Mesendoderm (in vitro differentiated cells): ENCODE results near the gene MAP2K7.
"Not testable (repeated sequence)": the region's sequence is repeated elsewhere in the genome, so short reads cannot be mapped to it uniquely, and the experiment has no call there.

Source experiments
- DNase-seq: peaks from one replicate; pipeline ENCODE4 v3.0.0; 2013
- H2AK5ac ChIP-seq: 2 replicates; pipeline ENCODE4 v1.6.1; 2013; ENCODE audit warnings: low read length, inconsistent platforms
- H2BK120ac ChIP-seq: 2 replicates; pipeline ENCODE4 v1.6.1; 2013; ENCODE audit warnings: low read depth, mild to moderate bottlenecking, low read length, moderate library complexity, mixed read lengths
- H2BK15ac ChIP-seq: replicated peaks from 2 replicates; pipeline ENCODE4 v1.6.1; 2013; ENCODE audit warnings: low read depth, mild to moderate bottlenecking, moderate library complexity
- H2BK5ac ChIP-seq: 2 replicates; pipeline ENCODE4 v1.6.1; 2013; ENCODE audit warnings: low read length, inconsistent platforms
- H3K18ac ChIP-seq: 2 replicates; pipeline ENCODE4 v1.6.1; 2013; ENCODE audit warnings: mild to moderate bottlenecking, low read length, mixed read lengths
- H3K23ac ChIP-seq: one replicate; pipeline ENCODE4 v1.6.1; 2013; ENCODE audit warnings: low read length
- H3K27ac ChIP-seq: 2 replicates; pipeline ENCODE4 v1.5.1; 2013; ENCODE audit warnings: low read depth, mild to moderate bottlenecking, inconsistent platforms, low read length, moderate library complexity
- H3K27me3 ChIP-seq: 2 replicates; pipeline ENCODE4 v1.6.1; 2013; ENCODE audit warnings: low read length, control low read depth, mild to moderate bottlenecking, inconsistent platforms; ENCODE audit not compliant: insufficient read depth, poor library complexity
- H3K36me3 ChIP-seq: 2 replicates; pipeline ENCODE4 v1.6.1; 2013; ENCODE audit warnings: low read length, inconsistent platforms; ENCODE audit not compliant: control insufficient read depth, insufficient read depth
- H3K4ac ChIP-seq: one replicate; pipeline ENCODE4 v1.6.1; 2013; ENCODE audit warnings: low read depth, mild to moderate bottlenecking, low read length, moderate library complexity
- H3K4me1 ChIP-seq: 2 replicates; pipeline ENCODE4 v1.6.1; 2013; ENCODE audit warnings: low read depth, low read length, inconsistent platforms; ENCODE audit not compliant: control insufficient read depth
- H3K4me2 ChIP-seq: 2 replicates; pipeline ENCODE4 v1.6.1; 2013; ENCODE audit warnings: low read length
- H3K4me3 ChIP-seq: 2 replicates; pipeline ENCODE4 v1.5.1; 2013; ENCODE audit warnings: mild to moderate bottlenecking, low read length
- H3K56ac ChIP-seq: one replicate; pipeline ENCODE4 v1.6.1; 2013; ENCODE audit warnings: low read length
- H3K79me1 ChIP-seq: 2 replicates; pipeline ENCODE4 v1.6.1; 2013; ENCODE audit warnings: low read length, inconsistent platforms
- H3K79me2 ChIP-seq: 2 replicates; pipeline ENCODE4 v1.6.1; 2013; ENCODE audit warnings: mild to moderate bottlenecking, low read length; ENCODE audit not compliant: control insufficient read depth, insufficient read depth
- H3K9ac ChIP-seq: 2 replicates; pipeline ENCODE4 v1.6.1; 2013; ENCODE audit warnings: low read length, inconsistent platforms
- H4K5ac ChIP-seq: one replicate; pipeline ENCODE4 v1.6.1; 2013; ENCODE audit warnings: low read length
- H4K8ac ChIP-seq: one replicate; pipeline ENCODE4 v1.6.1; 2013; ENCODE audit warnings: low read depth, mild to moderate bottlenecking, control low read depth, low read length, moderate library complexity
- WGBS: extraction: QIAGEN DNeasy Blood & Tissue Kit; methylation state at CpG from one replicate; pipeline ENCODE4 v1.1.7; 2013; ENCODE audit warnings: low lambda C conversion rate, missing lambda C conversion rate; ENCODE audit not compliant: insufficient coverage; ENCODE audit errors: extremely low coverage; 5-methylcytosine and 5-hydroxymethylcytosine counted together

Gene MAP2K7

DNA sequence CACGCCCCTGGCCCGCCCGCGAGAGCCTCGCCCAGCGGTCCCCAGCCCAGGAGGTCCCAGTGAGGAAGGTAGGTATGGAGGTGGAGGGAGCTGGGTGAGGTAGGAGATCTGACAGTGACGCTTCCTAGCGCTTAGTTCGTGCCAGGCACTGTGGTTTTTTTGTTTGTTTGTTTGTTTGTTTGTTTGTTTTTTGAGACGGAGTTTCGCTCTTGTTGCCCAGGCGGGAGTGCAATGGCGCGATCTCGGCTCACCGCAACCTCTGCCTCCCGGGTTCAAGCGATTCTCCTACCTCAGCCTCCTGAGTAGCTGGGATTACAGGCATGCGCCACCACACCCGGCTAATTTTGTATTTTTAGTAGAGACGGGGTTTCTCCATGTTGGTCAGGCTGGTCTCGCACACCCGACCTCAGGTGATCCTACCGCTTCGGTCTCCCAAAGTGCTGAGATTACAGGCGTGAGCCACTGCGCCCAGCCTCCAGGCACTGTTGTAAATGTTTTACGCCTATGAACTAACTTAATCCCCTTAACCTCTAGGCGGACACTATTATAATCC is 14.5 kb downstream of the MAP2K7 start:
- H3K18ac ChIP-seq, H2BK15ac ChIP-seq, H2BK120ac ChIP-seq, H3K4me3 ChIP-seq, DNase-seq, H4K5ac ChIP-seq, H3K4ac ChIP-seq, H3K23ac ChIP-seq, H3K27ac ChIP-seq, H3K79me1 ChIP-seq, H2AK5ac ChIP-seq, H3K79me2 ChIP-seq, H3K36me3 ChIP-seq, H4K8ac ChIP-seq, H2BK5ac ChIP-seq, H3K4me1 ChIP-seq: not testable (repeated sequence)
- peak overlapping the region; percentile 44 for H3K4me2 ChIP-seq
- no CpG with 5 or more reads among the region's 29 CpGs for WGBS
- H3K56ac ChIP-seq: peak overlapping the region; percentile 58
- H3K9ac ChIP-seq: peak overlapping the region; percentile 60
- peaks cover 19% of the 10 kb centered on the region for H3K27me3 ChIP-seq

DNA sequence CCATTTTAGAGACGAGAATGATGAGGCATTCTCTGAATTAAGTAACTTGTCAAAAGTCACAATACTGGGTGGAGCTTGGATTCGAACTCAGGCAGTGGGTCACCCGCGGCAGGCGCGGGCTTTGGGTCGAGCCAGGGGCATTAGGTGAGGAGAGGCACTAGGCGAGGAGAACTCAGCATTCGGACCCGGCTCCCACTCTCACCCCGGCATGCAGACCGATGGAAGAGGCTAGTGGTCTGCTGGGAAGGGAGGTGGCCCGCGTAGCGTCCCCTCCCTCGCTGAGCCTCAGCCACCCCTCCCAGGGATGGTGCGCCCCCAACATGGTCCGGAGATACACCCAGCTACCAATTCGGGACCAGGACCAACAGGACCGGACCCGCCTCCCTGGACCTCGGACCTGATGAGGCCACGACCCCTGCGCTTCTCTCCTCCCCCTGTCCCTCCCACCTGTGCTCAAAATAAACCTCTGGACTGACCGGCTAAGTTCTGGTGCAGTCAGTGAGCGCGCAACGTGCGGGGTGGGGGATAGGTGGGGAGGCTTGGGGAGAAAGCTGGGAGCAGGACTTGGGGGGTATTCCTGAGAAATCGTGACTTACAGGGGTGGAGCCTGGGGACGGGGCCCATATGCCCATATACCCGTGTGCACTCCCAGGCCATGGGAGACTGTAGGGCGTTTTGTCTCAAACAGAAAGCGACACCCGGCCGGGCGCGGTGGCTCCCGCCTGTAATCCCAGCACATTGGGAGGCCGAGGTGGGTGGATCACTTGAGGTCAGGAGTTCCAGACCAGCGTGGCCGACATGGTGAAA is 15.1 kb downstream of the MAP2K7 start:
- H3K9ac ChIP-seq: no peak overlapping the region
- no peak overlapping the region for H2BK5ac ChIP-seq
- no peak overlapping the region for H4K8ac ChIP-seq
- H3K18ac ChIP-seq: no peak overlapping the region
- no peak overlapping the region for H2BK120ac ChIP-seq
- H3K56ac ChIP-seq: no peak overlapping the region
- peaks cover 2% of the 10 kb centered on the region for H3K4me1 ChIP-seq
- no peak overlapping the region for H2BK15ac ChIP-seq
- no peaks in the 10 kb centered on the region for H3K79me2 ChIP-seq
- H4K5ac ChIP-seq: no peak overlapping the region
- H2AK5ac ChIP-seq: no peak overlapping the region
- H3K4me3 ChIP-seq: no peak overlapping the region
- no peak overlapping the region for H3K27ac ChIP-seq
- no peaks in the 10 kb centered on the region for H3K79me1 ChIP-seq
- WGBS: no CpG with 5 or more reads among the region's 42 CpGs
- H3K27me3 ChIP-seq: peaks cover 19% of the 10 kb centered on the region
- no peak for DNase-seq
- no peaks in the 10 kb centered on the region for H3K36me3 ChIP-seq
- no peak overlapping the region for H3K23ac ChIP-seq
- no peak overlapping the region for H3K4me2 ChIP-seq
- no peak overlapping the region for H3K4ac ChIP-seq

DNA sequence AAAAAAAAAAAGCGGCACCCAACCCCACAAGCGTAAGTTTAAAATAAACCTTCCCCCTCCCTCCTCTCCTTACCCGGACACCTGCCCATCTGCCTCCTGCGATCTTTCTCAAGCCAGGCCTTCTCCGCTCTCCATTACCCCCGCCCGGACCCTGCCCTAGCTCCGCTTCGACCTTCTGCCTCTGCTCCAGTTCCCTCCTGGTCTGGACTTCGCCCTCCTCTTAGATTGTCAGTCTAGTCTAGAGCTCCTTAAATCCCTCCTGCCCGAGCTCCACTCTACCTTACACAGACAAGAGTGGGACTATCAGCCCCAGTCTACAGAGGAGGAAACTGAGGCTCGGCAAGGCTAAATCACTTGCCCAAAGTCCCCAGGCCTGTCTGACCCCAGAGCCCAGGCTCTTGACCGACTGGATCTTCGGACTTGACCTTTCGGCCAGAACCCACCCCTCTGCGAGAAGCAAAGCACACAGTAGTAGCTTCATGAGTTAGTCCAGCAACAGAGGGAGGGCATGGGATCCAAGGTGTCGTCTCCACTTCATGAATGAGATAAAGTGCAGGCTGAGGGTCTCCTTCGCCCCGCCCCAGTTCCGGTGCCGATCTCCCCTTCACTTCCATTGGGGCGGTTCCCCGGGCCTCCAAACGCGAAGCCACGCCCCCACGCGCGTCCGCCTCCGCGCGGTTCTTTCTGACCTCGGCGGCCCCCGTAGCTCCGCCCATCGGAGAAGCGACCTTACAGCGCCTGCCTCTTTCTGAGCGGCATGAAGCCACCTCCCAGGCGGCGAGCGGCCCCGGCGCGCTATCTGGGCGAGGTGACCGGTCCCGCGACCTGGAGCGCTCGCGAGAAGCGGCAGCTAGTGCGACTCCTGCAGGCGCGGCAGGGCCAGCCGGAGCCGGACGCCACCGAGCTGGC is 16.2 kb downstream of the MAP2K7 start, which contains the start of gene SNAPC2:
Gene SNAPC2, plus strand, starts transcription at position 729 of the 909 bp plus-strand sequence. Its CDS starts 29 bp downstream, at position 758.
- no peak within 1 kb of the TSS for H4K8ac ChIP-seq
- H3K27me3 ChIP-seq: peaks cover 19% of the 10 kb centered on the region

DNA sequence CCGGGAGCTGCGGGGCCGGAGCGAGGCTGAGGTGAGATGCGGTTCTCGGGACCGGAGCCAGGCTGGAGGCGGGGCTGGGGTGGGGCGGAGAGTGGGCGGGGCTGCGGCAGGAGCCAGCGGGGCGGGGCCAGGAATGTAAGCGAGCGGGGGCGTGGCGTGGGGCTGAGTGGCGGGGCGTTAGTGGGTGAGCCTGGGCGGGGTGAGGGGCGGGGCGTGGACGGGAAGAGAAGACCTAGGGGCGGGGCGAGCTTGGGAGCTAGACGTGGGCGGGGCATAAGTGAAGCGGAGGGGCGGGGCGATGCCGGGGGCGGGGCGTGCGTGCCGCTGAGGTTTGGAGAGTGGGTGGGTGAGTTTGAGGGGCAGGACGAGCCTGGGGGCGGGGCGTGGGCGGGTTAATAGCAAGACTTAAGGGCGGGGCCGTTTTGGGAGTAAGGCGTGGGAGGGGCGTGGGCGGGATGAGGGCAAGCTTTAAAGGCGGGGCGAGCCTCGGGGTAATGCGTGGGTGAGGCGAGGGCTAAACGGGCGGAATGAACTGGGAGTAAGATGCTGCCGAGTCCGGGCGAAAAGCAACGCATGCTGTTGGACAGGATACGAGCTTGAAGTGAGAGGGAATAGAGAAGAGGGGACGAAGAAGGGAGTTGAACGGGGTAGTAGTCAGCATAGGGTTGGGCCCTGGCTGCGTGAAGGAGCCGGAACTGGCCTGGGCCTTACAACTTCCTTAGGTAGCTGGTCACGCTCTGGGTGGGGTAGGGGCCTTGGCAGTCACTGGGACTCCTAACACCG is 17.0 kb downstream of the MAP2K7 start:
- Histone ChIP-seq H3K4me3 (peak overlapping the region; percentile 84), H2BK15ac (no peak overlapping the region), H3K23ac (no peak overlapping the region), H3K4me1 (peaks cover 2% of the 10 kb centered on the region), H3K79me2 (no peaks in the 10 kb centered on the region), H2BK5ac (no peak overlapping the region), H4K8ac (no peak overlapping the region), H3K27me3 (peaks cover 15% of the 10 kb centered on the region), H3K4ac (peak overlapping the region; percentile 44), H4K5ac (no peak overlapping the region), H2AK5ac (no peak overlapping the region), H3K4me2 (peak overlapping the region; percentile 43), H3K27ac (peak overlapping the region; percentile 90), H3K18ac (peak overlapping the region; percentile 44), H3K36me3 (no peaks in the 10 kb centered on the region), H3K9ac (peak overlapping the region; percentile 91), H3K79me1 (no peaks in the 10 kb centered on the region), H2BK120ac (no peak overlapping the region), H3K56ac (peak overlapping the region; percentile 95)
- peak; percentile 95 for DNase-seq
- no CpG with 5 or more reads among the region's 62 CpGs for WGBS

More for the DNA sequence above, 16.2 kb downstream of the MAP2K7 start, which contains the start of gene SNAPC2:
- H3K23ac ChIP-seq: no peak within 1 kb of the TSS
- peak within 1 kb of the TSS; percentile 44 for H3K4ac ChIP-seq
- H3K4me2 ChIP-seq: peak within 1 kb of the TSS; percentile 72
- H2BK5ac ChIP-seq: no peak within 1 kb of the TSS
- H3K36me3 ChIP-seq: no peaks in the 10 kb centered on the region
- H2AK5ac ChIP-seq: no peak within 1 kb of the TSS
- no peak within 1 kb of the TSS for H4K5ac ChIP-seq
- DNase-seq: peak; percentile 96
- WGBS: no CpG with 5 or more reads among the region's 62 CpGs
- no peaks in the 10 kb centered on the region for H3K79me1 ChIP-seq
- H3K79me2 ChIP-seq: no peaks in the 10 kb centered on the region
- no peak within 1 kb of the TSS for H2BK15ac ChIP-seq
- H2BK120ac ChIP-seq: no peak within 1 kb of the TSS
- H3K4me1 ChIP-seq: peaks cover 2% of the 10 kb centered on the region
- peak within 1 kb of the TSS; percentile 44 for H3K18ac ChIP-seq
- peak within 1 kb of the TSS; percentile 84 for H3K4me3 ChIP-seq
- peak within 1 kb of the TSS; percentile 90 for H3K27ac ChIP-seq
- peak within 1 kb of the TSS; percentile 91 for H3K9ac ChIP-seq
- peak within 1 kb of the TSS; percentile 95 for H3K56ac ChIP-seq

DNA sequence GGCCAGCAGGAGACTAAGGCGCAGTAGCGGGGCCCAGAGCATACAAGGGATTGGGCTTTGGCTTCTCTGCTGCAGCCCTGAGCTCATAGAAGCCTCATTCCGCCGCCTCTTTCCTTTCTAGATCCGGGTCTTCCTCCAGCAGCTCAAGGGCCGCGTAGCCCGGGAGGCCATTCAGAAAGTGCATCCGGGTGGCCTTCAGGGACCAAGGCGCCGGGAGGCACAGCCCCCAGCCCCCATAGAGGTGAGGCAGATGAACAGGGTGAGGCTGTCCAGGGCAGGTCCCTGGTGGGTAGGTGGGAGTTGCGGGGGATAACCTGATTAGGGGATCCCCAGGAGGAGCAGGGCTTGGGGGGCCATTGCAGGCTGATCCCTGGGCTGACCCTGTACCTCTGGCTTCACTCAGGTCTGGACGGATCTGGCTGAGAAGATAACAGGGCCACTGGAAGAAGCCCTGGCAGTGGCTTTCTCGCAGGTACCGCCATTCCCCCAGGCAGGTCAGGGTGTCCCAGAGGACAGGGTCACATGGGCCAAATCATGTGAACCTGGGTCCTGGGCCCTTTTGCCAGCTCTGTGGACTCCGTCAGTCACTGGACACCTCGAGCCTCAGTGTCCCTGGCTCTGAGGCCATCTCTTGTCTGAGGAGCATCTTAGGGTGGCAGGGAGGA is 17.8 kb downstream of the MAP2K7 start:
- Histone ChIP-seq H3K27ac (peak overlapping the region; percentile 11), H2BK15ac (no peak overlapping the region), H3K79me2 (no peaks in the 10 kb centered on the region), H2BK5ac (no peak overlapping the region), H3K4me3 (no peak overlapping the region), H4K8ac (no peak overlapping the region), H3K36me3 (no peaks in the 10 kb centered on the region), H3K56ac (peak overlapping the region; percentile 63), H2AK5ac (no peak overlapping the region), H3K9ac (peak overlapping the region; percentile 48), H3K79me1 (no peaks in the 10 kb centered on the region), H3K18ac (no peak overlapping the region), H4K5ac (no peak overlapping the region), H3K4ac (no peak overlapping the region), H2BK120ac (no peak overlapping the region), H3K23ac (no peak overlapping the region), H3K4me2 (peak overlapping the region; percentile 43), H3K27me3 (peaks cover 9% of the 10 kb centered on the region), H3K4me1 (peaks cover 2% of the 10 kb centered on the region)
- DNase-seq: no peak
- no CpG with 5 or more reads among the region's 17 CpGs for WGBS
